GM23338 (cell line): ENCODE results near the gene DRG2.

ENCODE experiments used
- CREB1 ChIP-seq: fragments of 250-450 bp; sonication (Bioruptor Pico); IDR thresholded peaks from 2 replicates; pipeline ENCODE4 v1.5.0; 2020; ENCODE audit warnings: low read depth, mild to moderate bottlenecking, moderate library complexity
- CTCF ChIP-seq, 2 experiments: fragments of 200-600 bp in 1 of 2; sonication (generic) in 1 of 2; conservative IDR thresholded peaks; 2 replicates each; pipeline versions ENCODE4 v1.5.1 to v1.6.1; 2016 to 2017; ENCODE audit warnings: antibody characterized with exemption in 2 of 2, low read depth in 2 of 2, mild to moderate bottlenecking in 2 of 2, moderate library complexity in 1 of 2
- ETS1 ChIP-seq: IDR thresholded peaks from 2 replicates; pipeline ENCODE4 v1.6.1; 2016; ENCODE audit warnings: antibody characterized with exemption
- EZH2 ChIP-seq: fragments of 200-600 bp; sonication (generic); IDR thresholded peaks from one replicate; pipeline ENCODE4 v1.8.0; 2017; ENCODE audit warnings: antibody characterized with exemption, mild to moderate bottlenecking, low read depth; ENCODE audit not compliant: unreplicated experiment
- EZH2phosphoT487 ChIP-seq: fragments of 200-600 bp; sonication (generic); IDR thresholded peaks from one replicate; pipeline ENCODE4 v1.8.1; 2018; ENCODE audit warnings: antibody characterized with exemption; ENCODE audit not compliant: unreplicated experiment
- JUNB ChIP-seq: IDR thresholded peaks from one replicate; pipeline ENCODE4 v1.6.1; 2016; ENCODE audit warnings: antibody characterized with exemption; ENCODE audit not compliant: unreplicated experiment
- NANOG ChIP-seq: IDR thresholded peaks from 2 replicates; pipeline ENCODE4 v1.6.1; 2016; ENCODE audit warnings: antibody characterized with exemption, borderline replicate concordance
- POLR2AphosphoS5 ChIP-seq: IDR thresholded peaks from 2 replicates; pipeline ENCODE4 v1.6.1; 2016; ENCODE audit warnings: antibody characterized with exemption, low read depth
- REST ChIP-seq: IDR thresholded peaks from one replicate; pipeline ENCODE4 v1.6.1; 2018; ENCODE audit warnings: antibody characterized with exemption; ENCODE audit not compliant: unreplicated experiment
- STAT1 ChIP-seq: IDR thresholded peaks from one replicate; pipeline ENCODE4 v1.6.1; 2016; ENCODE audit warnings: antibody characterized with exemption; ENCODE audit not compliant: unreplicated experiment
- ZNF114 ChIP-seq: fragments of 250-450 bp; sonication (Bioruptor Pico); IDR thresholded peaks from 2 replicates; pipeline ENCODE4 v1.5.0; 2020; ENCODE audit warnings: mild to moderate bottlenecking, moderate library complexity
- ZNF331 ChIP-seq: fragments of 250-450 bp; sonication (Bioruptor Pico); IDR thresholded peaks from 2 replicates; pipeline ENCODE4 v1.5.0; 2020; ENCODE audit warnings: low read depth, mild to moderate bottlenecking, moderate library complexity
- ZNF462 ChIP-seq: fragments of 250-450 bp; sonication (Bioruptor Pico); IDR thresholded peaks from 2 replicates; pipeline ENCODE4 v1.5.0; 2020; ENCODE audit warnings: mild to moderate bottlenecking, moderate library complexity

- no peak for TF ChIP-seq CTCF (conservative IDR thresholded peaks at IDR 0.05; ENCODE audit: low read depth in 2 of 2)
- TF ChIP-seq EZH2 = no peak
- no peak for TF ChIP-seq ETS1
- TF ChIP-seq EZH2phosphoT487 = no peak
- no peak for TF ChIP-seq CREB1 (CRISPR knock-in tag)
- no peak for TF ChIP-seq REST
- no peak for TF ChIP-seq POLR2AphosphoS5
- TF ChIP-seq STAT1 = no peak
- no peak for TF ChIP-seq ZNF331 (CRISPR knock-in tag)
- TF ChIP-seq NANOG = no peak
- no peak for TF ChIP-seq ZNF114 (CRISPR knock-in tag)
- TF ChIP-seq JUNB = no peak
- no peak for TF ChIP-seq ZNF462 (CRISPR knock-in tag)
Measured at GRCh38 chr17:18094409-18094807, 6.7 kb downstream of the DRG2 start.
